Measurements from ENCODE around the gene ATL1. TPM values are rescaled to one million over a fixed set of nuclear protein-coding genes. Genes with fewer than 3 reads are reported as not detected.

ATL1 gene
- total and polyA plus RNA-seq, 2 of the 8 experiments (the other 6 are each of a cell fraction or from before 2014, with no cell fraction given), result 4.0 to 5.9 TPM

DNA sequence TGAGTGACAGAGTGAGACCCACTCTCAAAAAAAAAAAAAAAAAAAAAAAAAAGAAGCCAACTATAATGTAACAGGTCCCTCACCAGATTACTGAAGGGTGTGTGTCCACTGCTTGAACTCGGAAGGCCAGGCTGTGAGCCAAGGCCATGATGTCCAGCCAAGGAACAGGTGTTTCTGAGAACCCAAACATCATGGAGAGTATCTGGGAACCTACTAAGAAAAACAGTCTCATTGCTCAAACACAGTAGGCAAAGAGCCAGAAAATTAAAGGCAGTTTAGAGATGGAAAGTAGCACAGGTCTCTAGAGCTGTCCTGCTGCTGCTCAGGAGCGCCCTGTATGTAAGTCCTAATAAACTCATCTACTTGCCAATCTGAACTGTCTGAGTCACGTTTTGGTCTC is 15.0 kb upstream of the ATL1 start:
- 93% methylated on average over 3 of the region's 3 CpGs; no CpG with 5 or more reads in 1 of the 2 experiments for WGBS, 2 experiments (ENCODE audit: extremely low coverage in 1 of 2, insufficient coverage in 1 of 2, insufficient read length in 1 of 2, insufficient replicate concordance in 2 of 2, low coverage in 1 of 2, low lambda C conversion rate in 2 of 2, missing lambda C conversion rate in 1 of 2)
- Histone ChIP-seq H3K14ac (ENCODE audit: insufficient read length) (no peak overlapping the region), H3K27ac (ENCODE audit: low read depth, low read length) (no peak overlapping the region), H3K4me3 (ENCODE audit: extremely low read depth in 1 of 4, insufficient read depth in 2 of 4, low read depth in 3 of 4, low read length in 4 of 4) (no peak overlapping the region), H2BK5ac (ENCODE audit: low read depth, low read length) (no peak overlapping the region), H3K23ac (ENCODE audit: insufficient read length) (no peak overlapping the region), H2AFZ (ENCODE audit: low read length) (no peak overlapping the region), H2BK15ac (ENCODE audit: low read length) (no peak overlapping the region), H4K8ac (ENCODE audit: extremely low read depth, insufficient read depth, low read length) (no peak overlapping the region), H3K18ac (ENCODE audit: extremely low read depth, low read length) (no peak overlapping the region), H3K4me2 (ENCODE audit: insufficient read depth in 1 of 2, low read depth in 2 of 2, low read length in 2 of 2) (no peak overlapping the region), H3K27me3 (replicated peaks in 1 of 4; ENCODE audit: control insufficient read depth in 3 of 4, extremely low read depth in 1 of 4, insufficient read depth in 3 of 4, low read length in 3 of 4) (no peaks in the 10 kb centered on the region), H3K79me1 (ENCODE audit: low read depth, low read length) (no peaks in the 10 kb centered on the region), H3K56ac (replicated peaks; ENCODE audit: insufficient read length, low read depth, low read length) (no peak overlapping the region), H4K5ac (ENCODE audit: insufficient read length, low read depth, low read length) (no peak overlapping the region), H2BK12ac (ENCODE audit: low read depth, low read length) (no peak overlapping the region), H2BK120ac (replicated peaks; ENCODE audit: low read depth, low read length) (no peak overlapping the region), H2AK5ac (ENCODE audit: low read depth, low read length) (no peak overlapping the region), H3K9me3 (ENCODE audit: insufficient read depth in 2 of 2, low read depth in 1 of 2, low read length in 1 of 2) (peaks cover 0 to under 1% of the 10 kb centered on the region in 2 experiments; a peak in 1 of 4 replicates), H3K4me1 (replicated peaks in 1 of 4; ENCODE audit: control insufficient read depth in 3 of 4, insufficient read depth in 4 of 4, low read length in 3 of 4) (no peaks in the 10 kb centered on the region), H3K79me2 (ENCODE audit: control insufficient read depth in 1 of 2, insufficient read depth in 2 of 2, low read length in 2 of 2) (no peaks in the 10 kb centered on the region; a peak in 1 of 4 replicates), H4K20me1 (replicated peaks in 1 of 2; ENCODE audit: control insufficient read depth in 1 of 2, insufficient read depth in 2 of 2, low read length in 2 of 2) (no peaks in the 10 kb centered on the region), H2BK20ac (ENCODE audit: low read length) (no peak overlapping the region), H4K91ac (replicated peaks; ENCODE audit: insufficient read length, low read length) (no peak overlapping the region), H3K4ac (replicated peaks; ENCODE audit: insufficient read length, low read depth, low read length) (no peak overlapping the region), H3K23me2 (ENCODE audit: low read depth, low read length) (no peaks in the 10 kb centered on the region), H3K9ac (replicated peaks in 1 of 4; ENCODE audit: extremely low read depth in 1 of 4, low read depth in 3 of 4, low read length in 3 of 4) (no peak overlapping the region), H3K36me3 (ENCODE audit: control insufficient read depth in 2 of 4, insufficient read depth in 4 of 4, low read length in 3 of 4) (no peaks in the 10 kb centered on the region)
- no peak for DNase-seq (ENCODE audit: low read depth in 1 of 2, low spot score in 2 of 2)
- POLR2A ChIA-PET (ENCODE audit: partially characterized antibody), result interaction anchor here (0.8 to 1.1 kb wide), 2 partner anchors 15 to 16 kb away, joined by 3 read pairs; partner anchors contain the start of gene ATL1
- no peak for FAIRE-seq
- CTCF ChIA-PET (ENCODE audit: partially characterized antibody), result interaction anchor here (0.6 to 2.8 kb wide), 6 partner anchors 13 to 232 kb away, joined by 3 to 11 read pairs (median 4); partner anchors contain the start of gene ATL1
- TF ChIP-seq POLR2A (IDR thresholded peaks at IDR 0.05; ENCODE audit: control extremely low read depth in 1 of 2, low read depth in 2 of 2, low read length in 2 of 2), result no peak
- TF ChIP-seq GTF2F1 (IDR thresholded peaks at IDR 0.05; ENCODE audit: borderline replicate concordance, low read depth, low read length), result no peak
- TF ChIP-seq CTBP2 (IDR thresholded peaks at IDR 0.05; ENCODE audit: borderline replicate concordance, insufficient read depth, insufficient read length, low read length), result no peak
- TF ChIP-seq, protein P1, sequence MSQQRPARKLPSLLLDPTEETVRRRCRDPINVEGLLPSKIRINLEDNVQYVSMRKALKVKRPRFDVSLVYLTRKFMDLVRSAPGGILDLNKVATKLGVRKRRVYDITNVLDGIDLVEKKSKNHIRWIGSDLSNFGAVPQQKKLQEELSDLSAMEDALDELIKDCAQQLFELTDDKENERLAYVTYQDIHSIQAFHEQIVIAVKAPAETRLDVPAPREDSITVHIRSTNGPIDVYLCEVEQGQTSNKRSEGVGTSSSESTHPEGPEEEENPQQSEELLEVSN (IDR thresholded peaks at IDR 0.05), result no peak
- TF ChIP-seq HDAC6 (IDR thresholded peaks at IDR 0.05; ENCODE audit: low read depth, low read length), result no peak
- no peak for TF ChIP-seq MAFK (IDR thresholded peaks at IDR 0.05; ENCODE audit: low read depth, low read length)
- TF ChIP-seq EP300 (IDR thresholded peaks at IDR 0.05; ENCODE audit: borderline replicate concordance in 1 of 2, low read depth in 2 of 2, low read length in 2 of 2), result no peak
- no peak for TF ChIP-seq CREB1 (IDR thresholded peaks at IDR 0.05)
- no peak for TF ChIP-seq NANOG (IDR thresholded peaks at IDR 0.05; ENCODE audit: insufficient read depth, low read depth, low read length, poor library complexity, severe bottlenecking)
- no peak for TF ChIP-seq SIN3A (conservative IDR thresholded peaks at IDR 0.05 in 1 of 2, IDR thresholded peaks at IDR 0.05 in 1 of 2; ENCODE audit: low read depth in 1 of 2, low read length in 2 of 2)
- TF ChIP-seq ATF3 (IDR thresholded peaks at IDR 0.05; ENCODE audit: insufficient read depth, low read depth, low read length), result no peak
- TF ChIP-seq TAF7 (optimal IDR thresholded peaks at IDR 0.05; ENCODE audit: borderline replicate concordance, low read depth, low read length), result no peak

All from H1 (cell line).